GM19468 (cell line): Measurements from ENCODE around the gene NEUROG3.
"Not testable (repeated sequence)": the region's sequence is repeated elsewhere in the genome, so short reads cannot be mapped to it uniquely, and the experiment has no call there.

Experiments used
- ATAC-seq: cut with Tn5 transposase; IDR thresholded peaks from one replicate; pipeline ENCODE4 v1.9.1; 2021; ENCODE audit warnings: mild to moderate bottlenecking, moderate library complexity, moderate number of reproducible peaks; ENCODE audit not compliant: unreplicated experiment; ENCODE audit errors: extremely low read depth

NEUROG3 gene

GRCh38 chr10:69572159-69573055 is 815 bp downstream of the NEUROG3 start:
- ATAC-seq, result no peak

DNA sequence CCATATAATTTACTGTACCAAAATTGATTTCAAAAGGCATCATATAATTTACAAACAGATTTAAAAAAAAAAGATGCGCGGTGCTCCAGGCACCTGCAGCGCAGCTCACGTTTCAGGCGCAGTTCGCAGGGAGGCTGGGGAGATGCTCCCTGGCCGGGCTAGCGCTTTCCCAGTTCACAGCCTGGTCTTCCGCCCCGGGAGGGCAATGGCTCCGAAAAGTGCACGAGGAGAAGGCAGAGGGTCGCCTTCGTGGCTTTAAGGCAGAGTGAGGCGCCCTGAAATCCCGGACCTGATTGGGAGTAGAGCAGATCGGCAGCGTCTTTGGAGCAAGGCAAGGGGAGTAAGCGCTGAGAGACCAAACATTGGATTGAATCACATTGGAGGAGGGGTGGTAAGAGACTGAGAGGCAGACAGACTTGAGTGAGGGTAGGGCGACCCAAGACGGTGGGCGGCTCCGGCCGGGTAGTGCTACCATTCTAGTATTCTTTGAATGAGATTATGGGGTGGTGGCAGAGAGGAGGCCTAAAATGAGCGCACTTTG is 1.5 kb downstream of the NEUROG3 start:
- no peak for ATAC-seq

GRCh38 chr10:69570050-69570816 is 3.0 kb downstream of the NEUROG3 start:
- no peak for ATAC-seq

DNA sequence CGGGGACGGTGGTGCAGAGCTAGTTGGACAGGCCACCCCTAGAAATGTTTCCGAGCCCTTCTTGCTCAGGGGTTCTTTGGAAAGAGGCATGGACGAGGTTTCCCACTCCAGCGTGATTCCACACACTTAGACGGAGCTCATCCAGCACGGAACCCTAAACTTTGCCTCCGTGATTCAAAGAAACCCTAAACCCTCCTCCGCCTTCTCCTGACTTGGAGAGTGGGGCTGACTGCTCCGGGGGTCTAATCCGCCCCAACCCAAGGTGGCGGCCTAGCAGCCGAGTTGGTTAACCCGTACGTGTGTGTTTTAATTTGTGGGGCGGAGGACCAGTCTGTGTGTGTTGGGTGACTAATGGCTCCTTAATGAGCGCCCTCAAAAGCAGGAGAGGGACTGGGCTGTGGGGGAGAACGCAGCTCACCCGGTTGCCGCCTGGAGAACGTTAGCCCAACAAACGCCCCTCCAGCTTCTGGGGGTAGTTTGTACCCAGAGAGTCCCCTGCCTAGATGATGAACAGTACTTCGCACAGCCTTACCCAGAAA is 3.8 kb downstream of the NEUROG3 start:
- ATAC-seq, result no peak

DNA sequence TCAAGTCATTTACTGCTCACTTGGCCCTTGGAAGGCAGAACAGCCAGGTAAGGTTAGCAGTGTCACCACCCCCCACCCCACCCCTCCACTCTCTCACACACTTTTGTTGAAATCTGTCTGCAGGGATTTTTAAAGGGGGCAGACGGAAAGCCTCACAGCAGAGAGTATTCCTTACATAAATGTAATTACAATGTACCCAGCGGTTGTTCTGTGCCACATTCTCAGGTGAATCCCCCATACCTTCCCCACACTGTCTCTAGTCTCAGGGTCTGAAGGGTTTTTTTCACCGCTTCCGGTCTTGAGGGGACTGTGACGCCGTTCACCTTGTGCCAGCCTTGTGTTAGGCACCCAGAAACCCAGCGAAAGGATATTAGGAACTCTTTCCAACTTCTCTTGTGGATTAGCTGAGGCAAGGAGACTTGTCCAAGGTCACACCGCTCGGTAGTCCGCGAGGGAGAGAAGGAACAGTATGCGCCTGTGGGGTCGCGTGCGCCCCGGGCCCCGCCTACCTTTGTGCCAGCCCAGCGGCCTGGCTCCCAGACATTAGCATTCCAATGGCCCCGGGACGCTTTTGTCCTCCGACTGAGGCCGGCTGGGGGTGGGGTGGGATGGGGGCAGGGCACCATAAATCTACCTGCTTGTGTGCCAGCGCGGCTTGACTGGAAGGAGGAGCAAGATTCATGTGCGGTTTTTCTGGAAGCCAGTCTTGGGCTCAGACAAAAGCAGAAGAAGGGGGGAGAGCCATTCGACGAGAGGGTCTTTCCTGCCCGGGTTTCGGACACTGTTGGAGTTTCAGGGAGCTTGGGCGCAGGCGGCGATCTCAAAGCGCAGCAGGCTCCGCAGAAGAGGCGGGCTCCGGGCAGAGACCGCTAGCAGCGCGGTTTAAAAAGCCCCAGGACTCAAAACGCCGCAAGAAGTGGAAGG is 4.5 kb downstream of the NEUROG3 start:
- no peak for ATAC-seq

DNA sequence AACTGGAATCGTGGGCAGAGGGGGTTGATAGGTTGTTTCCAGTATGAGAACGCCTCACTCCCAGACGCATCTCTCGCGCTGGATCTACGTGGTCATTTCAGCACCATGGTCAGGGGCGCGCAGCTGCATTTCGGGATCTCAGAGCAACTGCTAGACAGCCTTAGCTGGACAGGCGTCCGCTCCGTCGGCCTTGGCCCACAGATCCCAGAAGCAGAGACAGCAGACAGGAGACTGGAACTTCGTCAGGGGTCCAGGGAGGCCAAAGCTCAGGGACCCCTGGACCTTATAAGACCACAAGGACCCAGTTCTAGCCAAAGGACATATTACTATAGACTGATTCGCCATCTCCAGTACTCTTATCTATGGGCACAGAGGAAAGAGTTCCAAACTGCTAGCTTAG is 5.3 kb downstream of the NEUROG3 start:
- ATAC-seq, result no peak

GRCh38 chr10:69562731-69563254 is 10.4 kb downstream of the NEUROG3 start:
- ATAC-seq, result no peak

GRCh38 chr10:69559525-69559924 is 13.7 kb downstream of the NEUROG3 start:
- ATAC-seq, result no peak

- no peak for ATAC-seq
Measured at GRCh38 chr10:69558559-69558958, 14.7 kb downstream of the NEUROG3 start.

- ATAC-seq, result no peak
Measured at GRCh38 chr10:69554611-69555010, 18.6 kb downstream of the NEUROG3 start.

- ATAC-seq, result no peak
Measured at GRCh38 chr10:69553328-69553727, 19.9 kb downstream of the NEUROG3 start.

DNA sequence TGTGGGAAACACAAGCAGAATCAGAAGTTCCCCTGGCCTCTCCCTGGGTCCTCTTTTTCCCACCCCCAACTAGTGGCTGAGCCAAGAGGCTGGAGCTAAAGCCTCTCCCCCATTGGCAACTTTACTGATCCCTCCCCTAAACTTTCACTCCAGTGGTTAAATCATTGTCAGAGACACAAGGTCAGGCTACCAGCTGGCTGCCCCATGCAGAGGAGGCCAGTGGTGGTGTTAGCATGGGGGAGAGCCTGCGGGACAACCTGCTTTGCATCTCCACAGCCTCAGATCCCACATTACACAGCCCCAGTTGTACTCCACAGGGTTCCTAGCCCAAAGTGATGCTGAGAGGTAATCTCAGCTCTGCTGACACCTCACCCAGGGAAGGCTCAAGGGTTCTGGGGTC is 21.0 kb downstream of the NEUROG3 start:
- ATAC-seq, result no peak

DNA sequence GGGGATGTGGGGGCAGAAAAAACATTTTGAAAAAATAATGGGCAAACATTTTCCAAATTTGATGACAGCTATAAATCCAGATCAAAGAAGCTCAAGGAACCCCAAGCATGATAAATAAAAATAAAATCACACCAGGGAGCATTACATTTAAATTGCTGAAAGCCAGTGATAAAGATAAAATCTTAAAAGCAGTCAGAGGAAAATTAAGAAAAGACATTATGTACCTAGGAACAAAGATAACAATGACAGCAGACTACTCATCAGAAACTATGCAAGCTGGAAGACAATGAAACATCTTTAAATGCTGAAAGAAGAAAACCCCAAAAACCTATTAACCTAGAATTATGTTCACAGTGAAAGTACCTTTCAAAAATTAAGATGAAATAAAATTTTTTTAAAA is 23.3 kb downstream of the NEUROG3 start:
- no peak for ATAC-seq

- ATAC-seq, result no peak
Measured at GRCh38 chr10:69541463-69541862, 31.8 kb downstream of the NEUROG3 start.

- no peak for ATAC-seq
Measured at GRCh38 chr10:69538461-69538860, 34.8 kb downstream of the NEUROG3 start.

DNA sequence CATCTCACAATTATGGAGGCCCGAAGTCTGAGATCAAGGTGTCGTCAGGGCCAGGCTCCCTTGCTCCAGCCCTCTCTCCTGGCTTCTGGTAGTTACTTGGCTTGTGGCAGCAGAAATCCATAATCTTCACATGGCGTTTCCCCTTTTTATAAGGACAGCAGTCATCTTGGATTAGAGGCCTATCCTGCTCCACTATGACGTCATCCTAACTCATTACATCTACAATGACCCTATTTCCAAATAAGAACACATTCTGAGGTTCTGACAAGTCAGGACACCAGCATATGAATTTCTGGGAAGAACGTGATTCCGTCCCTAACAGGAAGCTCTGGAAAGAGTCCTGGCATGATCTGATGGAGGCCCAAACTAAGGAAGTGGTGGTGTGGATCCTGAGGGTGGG is 35.8 kb downstream of the NEUROG3 start:
- no peak for ATAC-seq

DNA sequence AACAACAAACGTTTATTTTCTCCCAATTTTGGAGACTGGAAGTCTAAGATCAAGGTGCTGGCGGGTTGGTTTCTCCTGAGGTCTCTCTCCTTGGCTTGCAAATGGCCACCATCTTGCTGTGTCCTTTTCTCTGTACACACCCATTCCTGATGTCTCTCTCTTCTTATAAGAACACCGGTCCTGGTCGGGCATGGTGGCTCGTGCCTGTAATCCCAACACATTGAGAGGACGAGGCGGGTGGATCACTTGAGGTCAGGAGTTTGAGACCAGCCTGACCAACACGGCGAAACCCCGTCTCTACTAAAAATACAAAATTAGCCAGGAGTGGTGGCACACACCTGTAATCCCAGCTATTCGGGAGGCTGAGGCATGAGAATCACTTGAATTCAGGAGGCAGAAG is 36.7 kb downstream of the NEUROG3 start:
- not testable (repeated sequence) for ATAC-seq

DNA sequence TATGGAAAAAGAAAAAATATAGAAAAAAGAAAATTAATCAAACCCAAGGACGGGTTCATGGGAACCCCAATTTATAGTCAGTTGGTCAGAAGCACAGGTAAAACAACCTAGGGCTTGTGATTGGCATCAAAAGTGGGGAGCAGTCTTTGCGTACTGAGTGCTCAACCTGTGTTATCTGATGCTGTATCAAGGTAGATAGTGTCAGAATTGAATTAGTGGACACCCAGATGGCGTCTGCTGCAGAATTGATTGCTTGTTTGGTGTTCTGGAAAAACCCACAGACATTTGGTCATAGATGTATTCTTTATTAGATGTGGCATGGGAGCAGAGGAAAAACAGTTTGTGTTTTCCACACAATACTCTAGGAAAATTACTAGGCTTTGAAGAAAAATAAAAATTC is 39.6 kb downstream of the NEUROG3 start:
- no peak for ATAC-seq

DNA sequence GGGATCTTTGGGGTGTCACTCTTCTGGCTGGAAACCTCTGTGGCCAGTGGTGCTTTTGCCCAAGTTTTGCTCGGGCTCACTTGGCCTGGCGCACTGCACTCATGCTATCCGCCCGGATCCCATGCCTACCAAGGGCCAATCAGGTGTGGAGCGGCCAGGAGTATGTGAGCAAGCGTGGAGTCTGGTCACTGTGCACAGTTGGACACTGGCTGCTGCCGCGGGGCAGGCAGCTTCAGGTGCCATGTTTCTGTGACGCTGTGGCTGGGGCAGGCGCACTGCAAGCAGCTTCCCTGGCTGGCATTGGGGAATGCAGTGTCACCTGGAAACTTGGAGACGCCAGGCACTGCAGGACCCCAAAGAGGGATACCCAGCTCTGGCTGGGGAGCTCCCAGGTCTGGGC is 45.3 kb downstream of the NEUROG3 start:
- ATAC-seq, result no peak
